IPS-15b (cell line): Measurements from ENCODE around the gene FOXS1.

Source experiments
- H3K27me3 ChIP-seq: one replicate; pipeline ENCODE4 v1.6.1; 2013; ENCODE audit warnings: low read length; ENCODE audit not compliant: control insufficient read depth, insufficient read depth
- H3K36me3 ChIP-seq: one replicate; pipeline ENCODE4 v1.6.1; 2013; ENCODE audit warnings: low read length; ENCODE audit not compliant: control insufficient read depth, insufficient read depth
- H3K4me1 ChIP-seq: one replicate; pipeline ENCODE4 v1.6.1; 2013; ENCODE audit warnings: mild to moderate bottlenecking, low read length; ENCODE audit not compliant: control insufficient read depth, insufficient read depth
- H3K4me3 ChIP-seq: one replicate; pipeline ENCODE4 v1.5.1; 2013; ENCODE audit warnings: low read depth, low read length
- H3K9ac ChIP-seq: one replicate; pipeline ENCODE4 v1.6.1; 2013; ENCODE audit warnings: low read depth, mild to moderate bottlenecking, low read length
- H3K9me3 ChIP-seq: one replicate; pipeline ENCODE4 v1.6.1; 2013; ENCODE audit warnings: mild to moderate bottlenecking, low read length; ENCODE audit not compliant: control insufficient read depth, insufficient read depth

FOXS1 gene

GRCh38 chr20:31813611-31814010 is 31.8 kb downstream of the FOXS1 start:
- Histone ChIP-seq H3K36me3 (no peaks in the 10 kb centered on the region), H3K9ac (no peak overlapping the region), H3K27me3 (no peaks in the 10 kb centered on the region), H3K4me3 (no peak overlapping the region), H3K4me1 (peaks cover 7% of the 10 kb centered on the region), H3K9me3 (no peaks in the 10 kb centered on the region)

GRCh38 chr20:31811796-31812728 is 33.3 kb downstream of the FOXS1 start:
- no peaks in the 10 kb centered on the region for H3K36me3 ChIP-seq
- H3K27me3 ChIP-seq: no peaks in the 10 kb centered on the region
- no peak overlapping the region for H3K9ac ChIP-seq
- H3K9me3 ChIP-seq: no peaks in the 10 kb centered on the region
- H3K4me3 ChIP-seq: no peak overlapping the region
- H3K4me1 ChIP-seq: peaks cover 7% of the 10 kb centered on the region

GRCh38 chr20:31811198-31811597 is 34.2 kb downstream of the FOXS1 start:
- no peak overlapping the region for H3K4me3 ChIP-seq
- H3K9ac ChIP-seq: no peak overlapping the region
- no peaks in the 10 kb centered on the region for H3K27me3 ChIP-seq
- no peaks in the 10 kb centered on the region for H3K36me3 ChIP-seq
- H3K9me3 ChIP-seq: no peaks in the 10 kb centered on the region
- H3K4me1 ChIP-seq: peaks cover 7% of the 10 kb centered on the region

GRCh38 chr20:31809661-31810060 is 35.7 kb downstream of the FOXS1 start:
- H3K27me3 ChIP-seq: no peaks in the 10 kb centered on the region
- no peaks in the 10 kb centered on the region for H3K36me3 ChIP-seq
- H3K4me1 ChIP-seq: no peaks in the 10 kb centered on the region
- no peaks in the 10 kb centered on the region for H3K9me3 ChIP-seq
- H3K9ac ChIP-seq: no peak overlapping the region
- no peak overlapping the region for H3K4me3 ChIP-seq

- Histone ChIP-seq H3K9ac (no peak overlapping the region), H3K9me3 (no peaks in the 10 kb centered on the region), H3K27me3 (no peaks in the 10 kb centered on the region), H3K36me3 (peaks cover 5% of the 10 kb centered on the region), H3K4me3 (no peak overlapping the region), H3K4me1 (no peaks in the 10 kb centered on the region)
Observed at GRCh38 chr20:31808481-31808880, 36.9 kb downstream of the FOXS1 start.

- Histone ChIP-seq H3K27me3 (no peaks in the 10 kb centered on the region), H3K4me1 (no peaks in the 10 kb centered on the region), H3K4me3 (no peak overlapping the region), H3K36me3 (peaks cover 8% of the 10 kb centered on the region), H3K9me3 (no peaks in the 10 kb centered on the region), H3K9ac (no peak overlapping the region)
Observed at GRCh38 chr20:31806564-31807355, 38.6 kb downstream of the FOXS1 start.

GRCh38 chr20:31803552-31804291 is 41.7 kb downstream of the FOXS1 start:
- Histone ChIP-seq H3K9ac (no peak overlapping the region), H3K27me3 (no peaks in the 10 kb centered on the region), H3K36me3 (peaks cover 25% of the 10 kb centered on the region)

GRCh38 chr20:31801508-31801907 is 43.9 kb downstream of the FOXS1 start:
- Histone ChIP-seq H3K4me3 (no peak overlapping the region), H3K9ac (no peak overlapping the region), H3K9me3 (no peaks in the 10 kb centered on the region), H3K27me3 (no peaks in the 10 kb centered on the region), H3K4me1 (no peaks in the 10 kb centered on the region), H3K36me3 (peaks cover 36% of the 10 kb centered on the region)

More at GRCh38 chr20:31803552-31804291, 41.7 kb downstream of the FOXS1 start:
- Histone ChIP-seq H3K9me3 (no peaks in the 10 kb centered on the region), H3K4me1 (no peaks in the 10 kb centered on the region), H3K4me3 (no peak overlapping the region)

GRCh38 chr20:31797364-31797763 is 48.0 kb downstream of the FOXS1 start:
- H3K4me3 ChIP-seq: no peak overlapping the region
- no peaks in the 10 kb centered on the region for H3K9me3 ChIP-seq
- H3K36me3 ChIP-seq: peaks cover 34% of the 10 kb centered on the region
- H3K4me1 ChIP-seq: no peaks in the 10 kb centered on the region
- H3K9ac ChIP-seq: no peak overlapping the region
- H3K27me3 ChIP-seq: no peaks in the 10 kb centered on the region
